ENCODE data around the gene MBTD1. TPM values are rescaled to one million over a fixed set of nuclear protein-coding genes. Genes with fewer than 3 reads are reported as not detected.

The MBTD1 gene
- total and polyA plus RNA-seq, 2 of the 8 experiments (the other 6 are each of a cell fraction or from before 2014, with no cell fraction given) = 20.3 to 51.4 TPM

- TF ChIP-seq BRCA1 (IDR thresholded peaks at IDR 0.05; ENCODE audit: low read depth, low read length) (no peak), RNF2 (IDR thresholded peaks at IDR 0.05; ENCODE audit: borderline replicate concordance, low read depth, low read length, missing control alignments, poor library complexity, severe bottlenecking) (no peak), RFX5 (IDR thresholded peaks at IDR 0.05; ENCODE audit: borderline replicate concordance, low read depth, low read length) (no peak)
These were observed 41.9 kb downstream of the MBTD1 start (continued) for GRCh38 chr17:51217946-51218345.
